ENCODE data around the gene LIMA1.
"Not testable (repeated sequence)": the region's sequence is repeated elsewhere in the genome, so short reads cannot be mapped to it uniquely, and the experiment has no call there.

DNA sequence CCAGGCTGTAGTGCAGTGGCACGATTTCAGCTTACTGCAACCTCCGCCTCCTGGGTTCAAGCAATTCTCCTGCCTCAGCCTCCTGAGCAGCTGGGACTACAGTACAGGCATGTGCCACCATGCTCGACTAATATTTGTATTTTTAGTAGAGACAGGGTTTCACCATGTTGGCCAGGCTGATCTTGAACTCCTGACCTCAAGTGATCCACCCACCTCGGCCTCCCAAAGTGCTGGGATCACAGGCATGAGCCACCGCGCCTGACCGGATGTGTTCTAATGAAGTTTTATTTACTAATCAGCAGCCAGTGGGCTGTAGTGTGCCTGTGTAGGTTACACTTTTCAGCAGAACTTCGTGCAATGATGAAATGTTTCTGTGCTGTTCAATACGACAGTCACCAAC, 35.7 kb downstream of the LIMA1 start:
- not testable (repeated sequence) for TF ChIP-seq CTCF (conservative IDR thresholded peaks at IDR 0.05); ZFX (IDR thresholded peaks at IDR 0.05)
